Neural cell (in vitro differentiated cells): Measurements from ENCODE around the gene EN1.

Experiments used
- EZH2 ChIP-seq: fragments of 200-600, 300-800 bp; shearing (Covaris generic), sonication (generic); IDR thresholded peaks from 2 replicates; pipeline ENCODE4 v1.6.1; 2014; ENCODE audit warnings: antibody characterized with exemption, low read length, borderline replicate concordance, mild to moderate bottlenecking; ENCODE audit not compliant: insufficient read depth, poor library complexity, severe bottlenecking
- MXI1 ChIP-seq: fragments of 450-650 bp; conservative IDR thresholded peaks from 2 replicates; pipeline ENCODE4 v1.6.1; 2014; ENCODE audit warnings: antibody characterized with exemption, mild to moderate bottlenecking; ENCODE audit not compliant: poor library complexity, severe bottlenecking
- POLR2AphosphoS5 ChIP-seq: IDR thresholded peaks from 2 replicates; pipeline ENCODE4 v1.6.1; 2012
- RAD21 ChIP-seq: fragments of 450-650 bp; conservative IDR thresholded peaks from 2 replicates; pipeline ENCODE4 v1.6.1; 2014; ENCODE audit warnings: antibody characterized with exemption, mild to moderate bottlenecking, moderate library complexity
- SMC3 ChIP-seq: fragments of 450-650 bp; conservative IDR thresholded peaks from 2 replicates; pipeline ENCODE4 v1.6.1; 2014; ENCODE audit warnings: antibody characterized with exemption, mild to moderate bottlenecking, moderate library complexity; ENCODE audit not compliant: poor library complexity
- TF ChIP-seq, protein P1 (sequence below): fragments of 450-650 bp; IDR thresholded peaks from 2 replicates; pipeline ENCODE4 v1.5.1; 2014; ENCODE audit warnings: antibody characterized with exemption, mild to moderate bottlenecking, moderate library complexity; ENCODE audit not compliant: poor library complexity, severe bottlenecking
- TF ChIP-seq, protein P2 (sequence below): IDR thresholded peaks from 2 replicates; pipeline ENCODE4 v1.6.1; 2012; ENCODE audit warnings: borderline replicate concordance

DNA sequence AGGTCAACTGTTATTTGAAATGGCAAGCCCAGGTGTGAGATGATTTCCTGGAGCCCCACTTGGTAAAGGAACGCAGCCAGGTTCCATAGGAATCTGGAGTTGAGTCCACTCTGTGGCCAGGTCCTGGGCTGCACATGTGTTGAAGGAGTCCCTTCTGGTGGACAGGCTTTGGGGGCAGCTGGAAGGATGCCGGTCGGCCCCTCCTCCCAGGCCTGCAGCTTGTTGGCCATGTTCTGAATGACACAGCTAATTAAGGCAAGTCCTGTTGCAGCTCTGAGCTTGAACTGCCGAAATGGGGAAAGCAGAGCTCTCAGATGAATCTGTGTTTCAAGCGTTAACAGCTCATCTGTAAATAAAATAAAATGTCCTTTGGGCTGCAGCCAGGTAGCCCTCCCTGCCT lies 23.8 kb downstream of the EN1 start:
- TF ChIP-seq, protein P1, sequence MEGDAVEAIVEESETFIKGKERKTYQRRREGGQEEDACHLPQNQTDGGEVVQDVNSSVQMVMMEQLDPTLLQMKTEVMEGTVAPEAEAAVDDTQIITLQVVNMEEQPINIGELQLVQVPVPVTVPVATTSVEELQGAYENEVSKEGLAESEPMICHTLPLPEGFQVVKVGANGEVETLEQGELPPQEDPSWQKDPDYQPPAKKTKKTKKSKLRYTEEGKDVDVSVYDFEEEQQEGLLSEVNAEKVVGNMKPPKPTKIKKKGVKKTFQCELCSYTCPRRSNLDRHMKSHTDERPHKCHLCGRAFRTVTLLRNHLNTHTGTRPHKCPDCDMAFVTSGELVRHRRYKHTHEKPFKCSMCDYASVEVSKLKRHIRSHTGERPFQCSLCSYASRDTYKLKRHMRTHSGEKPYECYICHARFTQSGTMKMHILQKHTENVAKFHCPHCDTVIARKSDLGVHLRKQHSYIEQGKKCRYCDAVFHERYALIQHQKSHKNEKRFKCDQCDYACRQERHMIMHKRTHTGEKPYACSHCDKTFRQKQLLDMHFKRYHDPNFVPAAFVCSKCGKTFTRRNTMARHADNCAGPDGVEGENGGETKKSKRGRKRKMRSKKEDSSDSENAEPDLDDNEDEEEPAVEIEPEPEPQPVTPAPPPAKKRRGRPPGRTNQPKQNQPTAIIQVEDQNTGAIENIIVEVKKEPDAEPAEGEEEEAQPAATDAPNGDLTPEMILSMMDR = no peak
- TF ChIP-seq EZH2 (no peak), SMC3 (no peak), RAD21 (no peak), POLR2AphosphoS5 (no peak), MXI1 (no peak)
- TF ChIP-seq, protein P2, sequence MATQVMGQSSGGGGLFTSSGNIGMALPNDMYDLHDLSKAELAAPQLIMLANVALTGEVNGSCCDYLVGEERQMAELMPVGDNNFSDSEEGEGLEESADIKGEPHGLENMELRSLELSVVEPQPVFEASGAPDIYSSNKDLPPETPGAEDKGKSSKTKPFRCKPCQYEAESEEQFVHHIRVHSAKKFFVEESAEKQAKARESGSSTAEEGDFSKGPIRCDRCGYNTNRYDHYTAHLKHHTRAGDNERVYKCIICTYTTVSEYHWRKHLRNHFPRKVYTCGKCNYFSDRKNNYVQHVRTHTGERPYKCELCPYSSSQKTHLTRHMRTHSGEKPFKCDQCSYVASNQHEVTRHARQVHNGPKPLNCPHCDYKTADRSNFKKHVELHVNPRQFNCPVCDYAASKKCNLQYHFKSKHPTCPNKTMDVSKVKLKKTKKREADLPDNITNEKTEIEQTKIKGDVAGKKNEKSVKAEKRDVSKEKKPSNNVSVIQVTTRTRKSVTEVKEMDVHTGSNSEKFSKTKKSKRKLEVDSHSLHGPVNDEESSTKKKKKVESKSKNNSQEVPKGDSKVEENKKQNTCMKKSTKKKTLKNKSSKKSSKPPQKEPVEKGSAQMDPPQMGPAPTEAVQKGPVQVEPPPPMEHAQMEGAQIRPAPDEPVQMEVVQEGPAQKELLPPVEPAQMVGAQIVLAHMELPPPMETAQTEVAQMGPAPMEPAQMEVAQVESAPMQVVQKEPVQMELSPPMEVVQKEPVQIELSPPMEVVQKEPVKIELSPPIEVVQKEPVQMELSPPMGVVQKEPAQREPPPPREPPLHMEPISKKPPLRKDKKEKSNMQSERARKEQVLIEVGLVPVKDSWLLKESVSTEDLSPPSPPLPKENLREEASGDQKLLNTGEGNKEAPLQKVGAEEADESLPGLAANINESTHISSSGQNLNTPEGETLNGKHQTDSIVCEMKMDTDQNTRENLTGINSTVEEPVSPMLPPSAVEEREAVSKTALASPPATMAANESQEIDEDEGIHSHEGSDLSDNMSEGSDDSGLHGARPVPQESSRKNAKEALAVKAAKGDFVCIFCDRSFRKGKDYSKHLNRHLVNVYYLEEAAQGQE = no peak
